ENCODE results near the gene PBXIP1.

The PBXIP1 gene

GRCh38 chr1:154952664-154953063 lies 3.2 kb downstream of the PBXIP1 start:
- TF ChIP-seq SIN3A (IDR thresholded peaks at IDR 0.05; ENCODE audit: borderline replicate concordance, insufficient read depth, low read length) = no peak
- no peak for TF ChIP-seq TAF1 (IDR thresholded peaks at IDR 0.05; ENCODE audit: borderline replicate concordance, insufficient read depth, low read length)
- TF ChIP-seq FOXP2 (optimal IDR thresholded peaks at IDR 0.05; ENCODE audit: borderline replicate concordance, extremely low read depth, extremely low read length, insufficient read depth) = no peak
- TF ChIP-seq POLR2AphosphoS5 (IDR thresholded peaks at IDR 0.05; ENCODE audit: low read depth, low read length) = no peak
- TF ChIP-seq REST (IDR thresholded peaks at IDR 0.05; ENCODE audit: insufficient read depth in 1 of 2, low read depth in 2 of 2, low read length in 2 of 2) = no peak

GRCh38 chr1:154951901-154952657 lies 3.8 kb downstream of the PBXIP1 start:
- TF ChIP-seq TAF1 (IDR thresholded peaks at IDR 0.05; ENCODE audit: borderline replicate concordance, insufficient read depth, low read length) (no peak), POLR2AphosphoS5 (IDR thresholded peaks at IDR 0.05; ENCODE audit: low read depth, low read length) (no peak), SIN3A (IDR thresholded peaks at IDR 0.05; ENCODE audit: borderline replicate concordance, insufficient read depth, low read length) (no peak), REST (IDR thresholded peaks at IDR 0.05; ENCODE audit: insufficient read depth in 1 of 2, low read depth in 2 of 2, low read length in 2 of 2) (no peak), FOXP2 (optimal IDR thresholded peaks at IDR 0.05; ENCODE audit: borderline replicate concordance, extremely low read depth, extremely low read length, insufficient read depth) (no peak)

- TF ChIP-seq POLR2AphosphoS5 (IDR thresholded peaks at IDR 0.05; ENCODE audit: low read depth, low read length) (no peak), TAF1 (IDR thresholded peaks at IDR 0.05; ENCODE audit: borderline replicate concordance, insufficient read depth, low read length) (no peak), REST (IDR thresholded peaks at IDR 0.05; ENCODE audit: insufficient read depth in 1 of 2, low read depth in 2 of 2, low read length in 2 of 2) (no peak), SIN3A (IDR thresholded peaks at IDR 0.05; ENCODE audit: borderline replicate concordance, insufficient read depth, low read length) (no peak), FOXP2 (optimal IDR thresholded peaks at IDR 0.05; ENCODE audit: borderline replicate concordance, extremely low read depth, extremely low read length, insufficient read depth) (no peak)
Measured at GRCh38 chr1:154948079-154948478, 7.8 kb downstream of the PBXIP1 start.

GRCh38 chr1:154945962-154946850 lies 9.7 kb downstream of the PBXIP1 start:
- TF ChIP-seq SIN3A (IDR thresholded peaks at IDR 0.05; ENCODE audit: borderline replicate concordance, insufficient read depth, low read length) (no peak), TAF1 (IDR thresholded peaks at IDR 0.05; ENCODE audit: borderline replicate concordance, insufficient read depth, low read length) (no peak), POLR2AphosphoS5 (IDR thresholded peaks at IDR 0.05; ENCODE audit: low read depth, low read length) (no peak), FOXP2 (optimal IDR thresholded peaks at IDR 0.05; ENCODE audit: borderline replicate concordance, extremely low read depth, extremely low read length, insufficient read depth) (no peak), REST (IDR thresholded peaks at IDR 0.05; ENCODE audit: insufficient read depth in 1 of 2, low read depth in 2 of 2, low read length in 2 of 2) (no peak)
